Activated T-cell treated with anti-CD3 and anti-CD28 coated beads, Interleukin-2, amount 50 U/mL, for 1 hour (primary cell): Measurements from ENCODE around the gene MGAT1.
"Not testable (repeated sequence)": the region's sequence is repeated elsewhere in the genome, so short reads cannot be mapped to it uniquely, and the experiment has no call there.

Experiments
- DNase-seq: peaks from one replicate; pipeline ENCODE4 v3.0.0-alpha.2; 2020

Gene MGAT1

GRCh38 chr5:180784497-180785097, 18.0 kb downstream of the MGAT1 start:
- peak; percentile 76 for DNase-seq

- DNase-seq: no peak
Measured at GRCh38 chr5:180783340-180784052, 19.1 kb downstream of the MGAT1 start.

- DNase-seq: no peak
Measured at GRCh38 chr5:180782748-180783147, 19.9 kb downstream of the MGAT1 start.

- DNase-seq: not testable (repeated sequence)
Measured at GRCh38 chr5:180781900-180782326, 20.7 kb downstream of the MGAT1 start.

GRCh38 chr5:180779985-180780610, 22.5 kb downstream of the MGAT1 start:
- DNase-seq: no peak

GRCh38 chr5:180777475-180777874, 25.1 kb downstream of the MGAT1 start:
- DNase-seq: no peak

- no peak for DNase-seq
Measured at GRCh38 chr5:180776376-180776775, 26.2 kb downstream of the MGAT1 start.

- DNase-seq: no peak
Measured at GRCh38 chr5:180775624-180776023, 27.0 kb downstream of the MGAT1 start.

GRCh38 chr5:180771839-180772238, 30.8 kb downstream of the MGAT1 start:
- no peak for DNase-seq

- no peak for DNase-seq
Measured at GRCh38 chr5:180769821-180770220, 32.8 kb downstream of the MGAT1 start.

GRCh38 chr5:180755601-180756000, 47.0 kb downstream of the MGAT1 start:
- no peak for DNase-seq

- no peak for DNase-seq
Measured at GRCh38 chr5:180744253-180744652, 58.4 kb downstream of the MGAT1 start.

- no peak for DNase-seq
Measured at GRCh38 chr5:180742727-180743126, 59.9 kb downstream of the MGAT1 start.

- DNase-seq: not testable (repeated sequence)
Measured at GRCh38 chr5:180740953-180741352, 61.7 kb downstream of the MGAT1 start.

- no peak for DNase-seq
Measured at GRCh38 chr5:180739958-180740357, 62.6 kb downstream of the MGAT1 start, which contains the start of gene OR2Y1. Gene OR2Y1 (minus strand): TSS chr5:180740058. CDS start chr5:180740058, 0 bp downstream.

- no peak for DNase-seq
Measured at GRCh38 chr5:180739271-180739670, 63.3 kb downstream of the MGAT1 start.

GRCh38 chr5:180736536-180736935, 66.1 kb downstream of the MGAT1 start:
- no peak for DNase-seq
